Loucy (cell line): ENCODE data around the gene ACAD9.

Source experiments
- CTCF ChIP-seq: fragments of 200-600 bp; sonication (generic); conservative IDR thresholded peaks from 2 replicates; pipeline ENCODE4 v1.5.1; 2014; ENCODE audit warnings: mild to moderate bottlenecking, antibody characterized with exemption, low read length
- EZH2phosphoT487 ChIP-seq: fragments of 200-600 bp; IDR thresholded peaks from 2 replicates; pipeline ENCODE4 v1.6.1; 2018; ENCODE audit warnings: antibody characterized with exemption, mild to moderate bottlenecking, moderate library complexity, borderline replicate concordance

GRCh38 chr3:128870347-128870746, 9.1 kb upstream of the ACAD9 start:
- TF ChIP-seq CTCF: no peak
- no peak for TF ChIP-seq EZH2phosphoT487
